Trophoblast cell (in vitro differentiated cells and primary cell): ENCODE data around the gene TEX29.

Source experiments
- DNase-seq, 2 donors: peaks; one replicate each; pipeline ENCODE4 v3.0.0-alpha.2; 2016
- H2AFZ ChIP-seq: 2 replicates; pipeline ENCODE4 v1.6.1; 2013; ENCODE audit warnings: low read length, moderate library complexity, mild to moderate bottlenecking; ENCODE audit not compliant: insufficient read depth, poor library complexity
- H2AK5ac ChIP-seq: 2 replicates; pipeline ENCODE4 v1.6.1; 2013; ENCODE audit warnings: mild to moderate bottlenecking, low read length
- H2BK120ac ChIP-seq: 2 replicates; pipeline ENCODE4 v1.6.1; 2013; ENCODE audit warnings: low read length, mild to moderate bottlenecking, moderate library complexity; ENCODE audit not compliant: insufficient read depth, poor library complexity
- H2BK12ac ChIP-seq: 2 replicates; pipeline ENCODE4 v1.6.1; 2013; ENCODE audit warnings: mild to moderate bottlenecking, low read length, moderate library complexity
- H2BK5ac ChIP-seq: 2 replicates; pipeline ENCODE4 v1.6.1; 2013; ENCODE audit warnings: low read length, low read depth, moderate library complexity, mild to moderate bottlenecking; ENCODE audit not compliant: poor library complexity
- H3K14ac ChIP-seq: 2 replicates; pipeline ENCODE4 v1.6.1; 2013; ENCODE audit warnings: mild to moderate bottlenecking, low read length
- H3K18ac ChIP-seq: 2 replicates; pipeline ENCODE4 v1.6.1; 2013; ENCODE audit warnings: mild to moderate bottlenecking, low read length
- H3K23ac ChIP-seq: 2 replicates; pipeline ENCODE4 v1.6.1; 2013; ENCODE audit warnings: low read length
- H3K27ac ChIP-seq: 2 replicates; pipeline ENCODE4 v1.5.1; 2013; ENCODE audit warnings: low read depth, mild to moderate bottlenecking, inconsistent platforms, low read length, moderate library complexity
- H3K27me3 ChIP-seq: 2 replicates; pipeline ENCODE4 v1.6.1; 2013; ENCODE audit warnings: inconsistent platforms, mild to moderate bottlenecking, low read length, moderate library complexity; ENCODE audit not compliant: insufficient read depth
- H3K36me3 ChIP-seq, 2 experiments: 1 replicate in 1 of 2; 2 replicates in 1 of 2; pipeline ENCODE4 v1.6.1; 2013; ENCODE audit warnings: low read length in 2 of 2, mild to moderate bottlenecking in 2 of 2, moderate library complexity in 1 of 2; ENCODE audit not compliant: insufficient read depth in 2 of 2, control insufficient read depth in 1 of 2
- H3K4ac ChIP-seq: 2 replicates; pipeline ENCODE4 v1.6.1; 2013; ENCODE audit warnings: low read depth, mild to moderate bottlenecking, low read length, moderate library complexity
- H3K4me1 ChIP-seq, 2 experiments: 1 replicate in 1 of 2; 2 replicates in 1 of 2; pipeline ENCODE4 v1.6.1; 2013; ENCODE audit warnings: low read length in 2 of 2, mild to moderate bottlenecking in 2 of 2, moderate library complexity in 1 of 2; ENCODE audit not compliant: insufficient read depth in 2 of 2, control insufficient read depth in 1 of 2
- H3K4me2 ChIP-seq: 2 replicates; pipeline ENCODE4 v1.6.1; 2013; ENCODE audit warnings: inconsistent platforms, mild to moderate bottlenecking, low read length, moderate library complexity
- H3K4me3 ChIP-seq: 2 replicates; pipeline ENCODE4 v1.5.1; 2013; ENCODE audit warnings: mild to moderate bottlenecking, low read depth, low read length, inconsistent platforms
- H3K79me1 ChIP-seq: one replicate; pipeline ENCODE4 v1.6.1; 2013; ENCODE audit warnings: low read length
- H3K79me2 ChIP-seq: 2 replicates; pipeline ENCODE4 v1.6.1; 2013; ENCODE audit warnings: low read length, mild to moderate bottlenecking; ENCODE audit not compliant: control insufficient read depth, insufficient read depth, poor library complexity
- H3K9ac ChIP-seq: 2 replicates; pipeline ENCODE4 v1.6.1; 2013; ENCODE audit warnings: mild to moderate bottlenecking, low read length
- H3K9me3 ChIP-seq: 2 replicates; pipeline ENCODE4 v1.6.1; 2013; ENCODE audit warnings: low read depth, mild to moderate bottlenecking, control low read depth, inconsistent platforms, low read length; ENCODE audit not compliant: insufficient read depth
- H4K12ac ChIP-seq: 2 replicates; pipeline ENCODE4 v1.6.1; 2013; ENCODE audit warnings: low read depth, mild to moderate bottlenecking, low read length, moderate library complexity
- H4K8ac ChIP-seq: 2 replicates; pipeline ENCODE4 v1.6.1; 2013; ENCODE audit warnings: low read depth, mild to moderate bottlenecking, low read length, moderate library complexity
- H4K91ac ChIP-seq: one replicate; pipeline ENCODE4 v1.6.1; 2013; ENCODE audit warnings: low read depth, mild to moderate bottlenecking, low read length, moderate library complexity
- WGBS: extraction: QIAGEN DNeasy Blood & Tissue Kit; methylation state at CpG from one replicate; pipeline ENCODE4 v1.1.7; 2013; ENCODE audit warnings: missing lambda C conversion rate; ENCODE audit not compliant: insufficient read length, insufficient coverage; ENCODE audit errors: extremely low coverage; 5-methylcytosine and 5-hydroxymethylcytosine counted together

The TEX29 gene

GRCh38 chr13:111304603-111305289 is 15.7 kb upstream of the TEX29 start:
- H2AK5ac ChIP-seq, result no peak overlapping the region
- no peak overlapping the region for H3K23ac ChIP-seq
- H4K12ac ChIP-seq, result no peak overlapping the region
- H3K27me3 ChIP-seq, result no peaks in the 10 kb centered on the region
- H3K18ac ChIP-seq, result no peak overlapping the region
- H3K14ac ChIP-seq, result no peak overlapping the region
- H3K27ac ChIP-seq, result no peak overlapping the region
- no peak overlapping the region for H3K4me3 ChIP-seq
- no peak overlapping the region for H2BK12ac ChIP-seq
- H2AFZ ChIP-seq, result no peak overlapping the region
- H3K4me2 ChIP-seq, result no peak overlapping the region
- H3K4ac ChIP-seq, result no peak overlapping the region
- peaks cover 2% of the 10 kb centered on the region for H3K9me3 ChIP-seq
- DNase-seq, result no peak
- no peaks in the 10 kb centered on the region for H3K79me2 ChIP-seq
- WGBS, result no CpG with 5 or more reads among the region's 20 CpGs
- H3K36me3 ChIP-seq, result peaks cover 45 to 54% of the 10 kb centered on the region in 2 experiments
- no peak overlapping the region for H2BK120ac ChIP-seq
- no peaks in the 10 kb centered on the region for H3K4me1 ChIP-seq
- H4K8ac ChIP-seq, result no peak overlapping the region
- H3K9ac ChIP-seq, result no peak overlapping the region
- H2BK5ac ChIP-seq, result no peak overlapping the region
- no peak overlapping the region for H4K91ac ChIP-seq
- H3K79me1 ChIP-seq, result no peaks in the 10 kb centered on the region

- no peak overlapping the region for H2BK120ac ChIP-seq
- H3K27me3 ChIP-seq, result no peaks in the 10 kb centered on the region
- H3K4me1 ChIP-seq, result peaks cover 0 to 3% of the 10 kb centered on the region in 2 experiments
- no peak overlapping the region for H3K4me2 ChIP-seq
- H2AK5ac ChIP-seq, result no peak overlapping the region
- H4K8ac ChIP-seq, result no peak overlapping the region
- no peak overlapping the region for H3K23ac ChIP-seq
- H3K18ac ChIP-seq, result no peak overlapping the region
- H3K4ac ChIP-seq, result no peak overlapping the region
- no peaks in the 10 kb centered on the region for H3K79me1 ChIP-seq
- H4K91ac ChIP-seq, result no peak overlapping the region
- no peak overlapping the region for H2AFZ ChIP-seq
- no peak overlapping the region for H3K14ac ChIP-seq
- H4K12ac ChIP-seq, result no peak overlapping the region
- no peak overlapping the region for H3K9ac ChIP-seq
- no peak overlapping the region for H3K27ac ChIP-seq
- peaks cover 12 to 15% of the 10 kb centered on the region in 2 experiments for H3K36me3 ChIP-seq
- peaks cover 14% of the 10 kb centered on the region for H3K9me3 ChIP-seq
- H2BK12ac ChIP-seq, result no peak overlapping the region
- no peak overlapping the region for H2BK5ac ChIP-seq
- H3K79me2 ChIP-seq, result no peaks in the 10 kb centered on the region
- peak overlapping the region; percentile 6 for H3K4me3 ChIP-seq
- WGBS, result no CpG with 5 or more reads among the region's 17 CpGs
- DNase-seq, result no peak
These were observed 7.4 kb upstream of the TEX29 start for GRCh38 chr13:111312944-111313590.

GRCh38 chr13:111313911-111314425 is 6.5 kb upstream of the TEX29 start:
- WGBS, result no CpG with 5 or more reads among the region's 14 CpGs

DNA sequence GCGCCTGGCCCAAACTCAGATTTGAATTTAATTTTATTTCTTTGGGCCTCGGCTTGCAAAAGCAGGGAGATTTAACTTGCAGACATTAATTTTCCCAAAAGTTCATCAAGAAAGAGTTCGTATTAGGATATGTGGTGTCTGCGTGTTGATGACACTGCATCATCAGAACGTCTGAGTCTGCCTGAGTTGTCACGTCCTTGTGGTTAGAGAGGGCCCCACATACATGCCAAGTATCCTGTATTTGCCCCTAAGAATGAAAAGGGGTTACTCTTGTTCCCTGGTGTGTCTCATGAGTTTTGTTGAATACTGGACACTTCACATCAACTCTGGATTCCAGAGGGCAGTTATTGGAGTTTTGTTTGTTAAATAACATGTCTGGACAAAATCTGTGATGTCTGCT is 5.6 kb upstream of the TEX29 start:
- H4K12ac ChIP-seq, result no peak overlapping the region
- no peaks in the 10 kb centered on the region for H3K79me2 ChIP-seq
- H3K9me3 ChIP-seq, result peaks cover 14% of the 10 kb centered on the region
- H2AK5ac ChIP-seq, result no peak overlapping the region
- H3K36me3 ChIP-seq, result peaks cover 7 to 12% of the 10 kb centered on the region in 2 experiments
- H4K8ac ChIP-seq, result no peak overlapping the region
- no CpG with 5 or more reads among the region's 6 CpGs for WGBS
- no peak overlapping the region for H3K23ac ChIP-seq
- H3K27me3 ChIP-seq, result no peaks in the 10 kb centered on the region
- H3K14ac ChIP-seq, result no peak overlapping the region
- no peak overlapping the region for H2BK5ac ChIP-seq
- H3K4me1 ChIP-seq, result peaks cover 0 to 3% of the 10 kb centered on the region in 2 experiments
- H3K9ac ChIP-seq, result no peak overlapping the region
- H3K79me1 ChIP-seq, result no peaks in the 10 kb centered on the region
- no peak overlapping the region for H3K4ac ChIP-seq
- H2BK12ac ChIP-seq, result no peak overlapping the region
- H3K18ac ChIP-seq, result no peak overlapping the region
- H2AFZ ChIP-seq, result no peak overlapping the region
- DNase-seq, result no peak
- H3K4me3 ChIP-seq, result no peak overlapping the region
- no peak overlapping the region for H4K91ac ChIP-seq
- no peak overlapping the region for H2BK120ac ChIP-seq
- H3K4me2 ChIP-seq, result no peak overlapping the region
- H3K27ac ChIP-seq, result no peak overlapping the region

More at GRCh38 chr13:111313911-111314425, 6.5 kb upstream of the TEX29 start:
- no peak overlapping the region for H3K18ac ChIP-seq
- H4K8ac ChIP-seq, result no peak overlapping the region
- H4K91ac ChIP-seq, result no peak overlapping the region
- no peak overlapping the region for H3K14ac ChIP-seq
- no peak overlapping the region for H2BK120ac ChIP-seq
- H3K4me1 ChIP-seq, result peaks cover 0 to 3% of the 10 kb centered on the region in 2 experiments
- no peaks in the 10 kb centered on the region for H3K27me3 ChIP-seq
- no peak overlapping the region for H3K4me2 ChIP-seq
- no peaks in the 10 kb centered on the region for H3K79me2 ChIP-seq
- no peak overlapping the region for H2BK5ac ChIP-seq
- no peak overlapping the region for H2AK5ac ChIP-seq
- H3K4me3 ChIP-seq, result no peak overlapping the region
- H3K9me3 ChIP-seq, result peaks cover 14% of the 10 kb centered on the region
- no peak overlapping the region for H4K12ac ChIP-seq
- no peak overlapping the region for H3K27ac ChIP-seq
- H2AFZ ChIP-seq, result no peak overlapping the region
- H3K23ac ChIP-seq, result no peak overlapping the region
- peaks cover 7 to 12% of the 10 kb centered on the region in 2 experiments for H3K36me3 ChIP-seq
- no peak for DNase-seq
- no peak overlapping the region for H3K9ac ChIP-seq
- no peak overlapping the region for H2BK12ac ChIP-seq
- no peak overlapping the region for H3K4ac ChIP-seq
- H3K79me1 ChIP-seq, result no peaks in the 10 kb centered on the region
